HL-60 (cell line): Measurements from ENCODE around the gene ADGRG1.
A peak's percentile ranks its signal among the peaks of the same experiment; 100 is the strongest.

Experiments used
- DNase-seq, 2 experiments: peaks; one replicate each; pipeline ENCODE4 v3.0.0-alpha.2; 2010 to 2020; ENCODE audit warnings: low read depth in 1 of 2, low spot score in 1 of 2
- H3K27ac ChIP-seq: fragments of 250-450 bp; sonication (Bioruptor Pico); replicated peaks from 2 replicates; pipeline ENCODE4 v1.5.1; 2020; ENCODE audit warnings: mild to moderate bottlenecking, moderate library complexity
- H3K27me3 ChIP-seq: fragments of 250-450 bp; sonication (Bioruptor Pico); 2 replicates; pipeline ENCODE4 v1.5.1; 2021; ENCODE audit warnings: mild to moderate bottlenecking, moderate library complexity; ENCODE audit not compliant: insufficient read depth, poor library complexity, severe bottlenecking
- H3K4me3 ChIP-seq: replicated peaks from 2 replicates; pipeline ENCODE4 v1.5.1; 2011; ENCODE audit warnings: mild to moderate bottlenecking, control low read depth, low read length; ENCODE audit not compliant: insufficient read depth
- CTCF ChIP-seq: IDR thresholded peaks from one replicate; pipeline ENCODE4 v1.5.1; 2011; ENCODE audit warnings: low read length, control low read depth, inconsistent platforms; ENCODE audit not compliant: insufficient read depth
- GABPA ChIP-seq: IDR thresholded peaks from 2 replicates; pipeline ENCODE4 v1.6.1; 2012; ENCODE audit warnings: low read depth
- POLR2AphosphoS5 ChIP-seq: IDR thresholded peaks from 2 replicates; pipeline ENCODE4 v1.6.1; 2012; ENCODE audit warnings: low read depth
- REST ChIP-seq: IDR thresholded peaks from 2 replicates; pipeline ENCODE4 v1.6.1; 2012; ENCODE audit warnings: low read depth; ENCODE audit not compliant: insufficient replicate concordance
- SPI1 ChIP-seq: IDR thresholded peaks from 2 replicates; pipeline ENCODE4 v1.6.1; 2012; ENCODE audit warnings: low read depth, mild to moderate bottlenecking, borderline replicate concordance

Gene ADGRG1

GRCh38 chr16:57607676-57608461 lies 20.6 kb upstream of the ADGRG1 start:
- peak in 1 of 2 experiments; percentile 16 for DNase-seq
- no peaks in the 10 kb centered on the region for H3K27me3 ChIP-seq
- no peak overlapping the region for H3K27ac ChIP-seq
- TF ChIP-seq SPI1, result peak; percentile 43; the same call in 1 of the 2 replicates
- no peak for TF ChIP-seq REST
- no peak for TF ChIP-seq GABPA
- H3K4me3 ChIP-seq, result no peak overlapping the region

GRCh38 chr16:57608462-57609113 lies 19.8 kb upstream of the ADGRG1 start:
- no peak for DNase-seq
- TF ChIP-seq SPI1, result no peak
- no peak for TF ChIP-seq REST
- TF ChIP-seq CTCF, result no peak
- TF ChIP-seq GABPA, result no peak
- H3K27ac ChIP-seq, result no peak overlapping the region
- no peak overlapping the region for H3K4me3 ChIP-seq
- no peaks in the 10 kb centered on the region for H3K27me3 ChIP-seq

- TF ChIP-seq GABPA (no peak), SPI1 (no peak), REST (no peak), CTCF (no peak), POLR2AphosphoS5 (no peak)
- no peak overlapping the region for H3K4me3 ChIP-seq
- DNase-seq, result no peak
- H3K27ac ChIP-seq, result no peak overlapping the region
- H3K27me3 ChIP-seq, result no peaks in the 10 kb centered on the region
Observed at GRCh38 chr16:57609541-57610401, 18.7 kb upstream of the ADGRG1 start.
